Fibroblast of upper back skin (primary cell): ENCODE results near the gene TM4SF20.

Experiments
- DNase-seq: peaks from one replicate; pipeline ENCODE4 v3.0.0-alpha.2; 2013

Gene TM4SF20

GRCh38 chr2:227317834-227318233, 61.3 kb downstream of the TM4SF20 start:
- no peak for DNase-seq

- no peak for DNase-seq
These were observed 65.8 kb downstream of the TM4SF20 start for GRCh38 chr2:227313310-227313709.

- no peak for DNase-seq
These were observed 66.5 kb downstream of the TM4SF20 start for GRCh38 chr2:227312579-227312978.
